NCI-H526 treated with DMSO at 0.1 percent for 48 hours (cell line): ENCODE data around the gene CCDC85C.

Experiments used
- DNase-seq: peaks from one replicate; lab custom pipeline; 2025; lab: John Stamatoyannopoulos, UW

CCDC85C gene

DNA sequence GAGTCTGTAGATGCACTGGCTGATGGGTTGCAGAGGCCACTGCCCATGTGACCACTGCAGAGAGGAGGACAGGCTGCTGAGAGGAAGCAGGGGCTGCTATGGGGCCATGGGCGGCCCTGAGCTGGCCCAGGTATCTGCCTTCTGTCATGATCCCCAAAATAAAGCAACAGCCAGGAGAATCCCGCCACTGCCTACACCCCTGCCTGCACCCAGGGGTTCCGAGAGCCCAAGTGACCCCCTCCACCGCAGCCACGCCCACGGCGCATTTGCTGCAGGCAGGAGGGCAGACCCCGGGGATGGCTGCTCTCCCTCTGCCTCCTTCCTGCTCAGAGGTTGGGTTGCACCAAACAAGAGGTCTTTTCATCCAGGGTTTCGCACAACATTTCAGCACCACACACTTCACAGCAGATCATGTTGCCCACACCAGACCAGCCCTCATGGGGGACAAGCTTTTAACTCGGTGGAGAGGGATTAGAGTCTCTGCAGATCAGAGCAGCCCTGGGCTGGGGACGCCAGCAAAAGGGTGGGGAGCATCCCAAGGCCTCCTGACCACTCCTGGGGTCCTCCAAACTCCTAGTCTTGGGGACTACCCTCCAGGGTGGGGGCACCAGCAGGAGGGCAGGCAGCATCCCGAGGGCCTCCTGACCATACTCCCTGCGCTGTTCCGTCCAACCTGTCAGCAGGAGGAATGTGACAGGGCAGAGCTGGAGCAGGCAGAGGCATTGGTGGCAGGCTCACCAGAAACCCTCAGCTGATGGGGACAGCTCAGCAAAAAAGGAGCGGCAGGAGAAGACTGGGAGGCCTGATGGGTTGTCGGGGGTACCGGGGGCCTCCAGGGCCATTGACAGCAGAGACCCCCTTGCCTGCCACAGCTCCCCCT is 14.1 kb downstream of the CCDC85C start:
- DNase-seq: no peak

- no peak for DNase-seq
Measured at GRCh38 chr14:99589031-99589441, 15.0 kb downstream of the CCDC85C start.

GRCh38 chr14:99587460-99588278 is 16.3 kb downstream of the CCDC85C start:
- no peak for DNase-seq

GRCh38 chr14:99586761-99587459 is 17.1 kb downstream of the CCDC85C start:
- DNase-seq: no peak

DNA sequence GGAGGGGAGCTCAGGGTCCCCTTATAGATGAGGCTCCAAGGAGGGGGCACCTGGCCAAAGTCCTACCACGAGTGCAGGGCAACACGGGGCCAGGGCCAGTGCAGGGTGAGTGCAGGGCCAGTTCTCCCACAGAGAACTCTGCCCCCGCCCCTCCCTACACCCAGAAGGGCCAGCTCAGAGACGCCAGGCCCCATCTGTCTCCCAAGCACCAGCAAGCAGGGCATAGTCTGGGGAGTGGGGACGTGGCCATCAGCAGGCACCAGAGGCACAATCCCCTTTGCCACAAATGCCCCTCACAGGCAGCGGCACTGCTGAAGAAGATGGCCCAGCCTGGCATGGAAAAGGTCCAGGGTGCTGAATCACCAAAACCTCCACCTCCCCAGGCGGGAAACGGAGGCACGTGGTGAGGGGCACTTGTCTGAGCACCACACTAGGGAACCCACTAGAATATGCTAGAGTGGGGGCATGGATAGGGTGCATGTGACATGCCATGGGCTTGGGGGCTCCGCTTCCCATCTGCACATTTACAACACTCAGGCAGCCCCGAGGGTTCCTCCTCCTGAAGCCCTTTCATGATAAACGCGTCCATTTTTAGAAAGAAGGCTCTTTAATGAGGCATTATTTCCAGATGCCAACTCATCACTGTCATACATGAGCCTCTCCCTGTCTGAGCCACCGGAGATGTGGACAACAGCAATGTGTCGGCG is 17.8 kb downstream of the CCDC85C start:
- DNase-seq: no peak

GRCh38 chr14:99584823-99585222 is 19.2 kb downstream of the CCDC85C start:
- no peak for DNase-seq

DNA sequence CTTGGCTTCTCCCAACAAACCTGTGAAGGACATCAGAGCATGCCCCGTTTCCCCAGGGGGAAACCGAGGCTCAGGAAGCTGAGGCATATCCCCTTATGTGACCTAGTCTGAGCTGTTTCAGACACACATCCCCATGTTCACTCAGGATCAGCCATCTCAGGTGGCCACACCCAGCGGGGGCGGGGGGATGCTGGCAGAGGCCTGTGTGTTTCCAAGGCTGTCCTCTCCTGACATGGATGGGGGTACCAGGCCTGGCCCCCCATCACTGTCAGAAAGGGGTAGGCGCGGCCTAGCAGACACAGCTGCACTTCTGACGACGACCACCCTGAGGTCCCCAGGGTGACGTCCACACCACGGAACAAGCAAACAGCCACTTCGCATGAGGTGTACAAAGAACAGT is 22.1 kb downstream of the CCDC85C start:
- no peak for DNase-seq

- DNase-seq: no peak
Measured at GRCh38 chr14:99581374-99581773, 22.6 kb downstream of the CCDC85C start.

- DNase-seq: no peak
Measured at GRCh38 chr14:99579903-99580571, 24.0 kb downstream of the CCDC85C start.

DNA sequence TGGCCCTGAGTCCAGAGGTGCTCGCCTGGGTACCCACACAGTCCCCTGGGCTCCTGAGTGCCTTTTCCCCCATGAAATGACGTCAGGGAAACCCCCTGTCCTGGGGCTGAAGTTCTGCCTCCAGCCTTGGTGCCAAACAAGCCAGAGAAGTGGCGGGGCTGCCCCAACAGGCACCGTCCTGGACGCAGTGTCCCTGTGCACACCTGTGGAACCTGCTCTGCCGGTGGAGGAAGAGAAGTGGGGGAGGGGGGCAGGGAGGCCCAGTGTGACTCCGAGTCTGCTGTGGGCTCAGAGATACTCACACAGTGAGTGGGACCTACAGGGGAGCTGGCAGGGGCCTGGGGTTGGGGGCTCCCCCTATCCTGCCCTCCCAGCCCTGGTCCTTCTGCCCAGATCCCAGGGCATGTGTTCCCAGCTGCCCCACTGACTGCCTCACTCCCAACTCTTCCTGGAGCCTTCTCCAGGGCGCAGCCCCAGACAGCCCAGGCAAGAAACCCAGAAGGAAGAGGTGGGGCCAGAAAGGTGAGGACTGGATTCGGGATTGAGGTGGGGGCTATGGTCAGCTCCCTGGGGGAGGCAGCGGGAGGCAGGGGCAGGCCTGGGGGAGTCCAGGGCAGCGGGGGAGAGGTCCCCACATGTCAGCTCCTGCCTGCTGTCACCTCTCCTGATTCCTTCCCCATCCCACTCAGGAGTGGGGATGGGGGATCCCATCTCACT is 24.7 kb downstream of the CCDC85C start:
- no peak for DNase-seq

- no peak for DNase-seq
Measured at GRCh38 chr14:99578541-99579101, 25.4 kb downstream of the CCDC85C start.

- DNase-seq: no peak
Measured at GRCh38 chr14:99576761-99577705, 27.0 kb downstream of the CCDC85C start.

DNA sequence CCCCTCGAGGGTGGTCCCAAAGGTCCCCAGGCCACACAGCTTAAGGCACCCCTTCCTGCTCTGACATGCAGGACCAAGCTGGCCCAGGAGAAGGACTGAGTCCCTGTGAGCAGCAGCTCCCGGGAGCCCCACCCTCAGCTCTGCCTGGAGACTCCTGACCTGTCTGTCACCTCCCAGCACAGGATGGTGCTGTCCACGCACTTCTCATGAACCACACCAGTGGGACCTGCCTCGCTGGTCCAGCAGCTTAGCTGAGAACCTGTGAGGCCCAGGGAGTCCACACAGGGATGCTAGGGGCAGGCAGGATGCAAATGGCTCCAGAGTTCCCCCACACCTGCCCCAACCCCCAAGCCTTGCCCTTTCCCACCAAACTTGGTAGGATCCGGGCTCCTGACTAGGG is 27.7 kb downstream of the CCDC85C start:
- DNase-seq: no peak

- DNase-seq: no peak
Measured at GRCh38 chr14:99575043-99576023, 28.7 kb downstream of the CCDC85C start.

DNA sequence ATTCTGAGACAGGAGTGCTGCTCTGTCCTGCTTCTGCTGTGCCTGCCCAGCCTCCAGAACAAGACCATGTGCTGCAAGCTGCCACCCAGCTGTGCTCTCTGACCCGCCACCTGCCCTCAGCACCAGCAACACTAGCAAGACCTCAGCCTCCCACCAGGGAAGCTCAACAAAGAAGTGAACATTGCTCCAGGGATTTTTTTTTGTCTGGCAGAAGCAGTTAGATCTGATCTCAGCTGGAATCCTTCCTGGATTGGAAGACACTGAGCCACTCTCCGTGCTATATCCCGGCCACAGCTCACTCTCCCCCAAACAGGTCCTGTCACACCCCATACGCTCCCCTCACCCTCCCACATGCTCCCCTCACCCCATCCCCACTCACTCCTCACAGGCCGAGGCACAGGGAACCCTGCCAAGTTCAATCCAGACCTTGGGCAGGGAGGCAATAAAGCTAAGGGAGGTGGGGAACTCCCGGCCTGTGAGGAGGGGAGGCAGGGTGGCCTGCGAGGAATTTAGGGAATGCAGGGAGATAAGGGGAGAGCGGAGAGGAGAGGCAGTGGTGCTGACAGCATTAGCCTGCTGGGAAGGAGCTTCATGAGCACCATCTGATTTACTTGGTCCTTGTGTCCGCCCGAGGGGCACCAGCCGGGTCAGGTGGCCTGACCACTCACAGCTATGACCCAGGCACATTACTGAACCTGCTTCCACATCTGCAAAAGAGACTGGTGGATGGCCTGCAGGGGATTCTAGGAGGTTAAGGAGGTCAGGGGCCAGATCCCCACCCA is 29.7 kb downstream of the CCDC85C start:
- no peak for DNase-seq

GRCh38 chr14:99573436-99574098 is 30.4 kb downstream of the CCDC85C start:
- no peak for DNase-seq

DNA sequence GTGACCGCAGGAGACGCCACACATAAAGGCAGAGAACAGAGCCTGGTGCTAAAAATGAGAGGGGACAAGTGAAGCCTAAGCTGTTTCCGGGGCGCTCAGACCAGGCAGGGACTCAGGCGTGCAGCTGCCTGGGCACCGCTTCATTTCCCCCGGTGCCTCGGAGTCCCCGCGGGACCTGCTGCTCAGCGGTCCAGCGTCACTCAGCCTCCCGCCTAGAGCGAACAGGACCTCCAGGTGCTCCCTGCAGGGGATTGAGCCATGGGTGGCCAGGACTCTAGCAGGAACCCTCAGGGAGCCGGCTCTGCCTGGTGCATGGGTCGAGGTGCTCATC is 31.0 kb downstream of the CCDC85C start:
- no peak for DNase-seq
